Measurements from ENCODE around the gene ADD1. TPM values are rescaled to one million over a fixed set of nuclear protein-coding genes. Genes with fewer than 3 reads are reported as not detected.
"Not testable (repeated sequence)": the region's sequence is repeated elsewhere in the genome, so short reads cannot be mapped to it uniquely, and the experiment has no call there.

Gene ADD1
- total and polyA plus RNA-seq, 7 donors, result 124 to 224 (median 176) TPM

- no peak overlapping the region for H3K4me3 ChIP-seq
- WGBS, 3 donors, result 89 to 94% (median 92%) methylated on average over 6 of the region's 6 CpGs
- ATAC-seq (peak in 1 of 4 donors; percentile 30), DNase-seq (no peak)
- H3K9me3 ChIP-seq, result no peaks in the 10 kb centered on the region
- H3K27ac ChIP-seq, result no peak overlapping the region
- H3K4me1 ChIP-seq, result no peaks in the 10 kb centered on the region
- intact Hi-C loops (cut with DNase I), result no loop called here
- TF ChIP-seq, protein P1, sequence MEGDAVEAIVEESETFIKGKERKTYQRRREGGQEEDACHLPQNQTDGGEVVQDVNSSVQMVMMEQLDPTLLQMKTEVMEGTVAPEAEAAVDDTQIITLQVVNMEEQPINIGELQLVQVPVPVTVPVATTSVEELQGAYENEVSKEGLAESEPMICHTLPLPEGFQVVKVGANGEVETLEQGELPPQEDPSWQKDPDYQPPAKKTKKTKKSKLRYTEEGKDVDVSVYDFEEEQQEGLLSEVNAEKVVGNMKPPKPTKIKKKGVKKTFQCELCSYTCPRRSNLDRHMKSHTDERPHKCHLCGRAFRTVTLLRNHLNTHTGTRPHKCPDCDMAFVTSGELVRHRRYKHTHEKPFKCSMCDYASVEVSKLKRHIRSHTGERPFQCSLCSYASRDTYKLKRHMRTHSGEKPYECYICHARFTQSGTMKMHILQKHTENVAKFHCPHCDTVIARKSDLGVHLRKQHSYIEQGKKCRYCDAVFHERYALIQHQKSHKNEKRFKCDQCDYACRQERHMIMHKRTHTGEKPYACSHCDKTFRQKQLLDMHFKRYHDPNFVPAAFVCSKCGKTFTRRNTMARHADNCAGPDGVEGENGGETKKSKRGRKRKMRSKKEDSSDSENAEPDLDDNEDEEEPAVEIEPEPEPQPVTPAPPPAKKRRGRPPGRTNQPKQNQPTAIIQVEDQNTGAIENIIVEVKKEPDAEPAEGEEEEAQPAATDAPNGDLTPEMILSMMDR (IDR thresholded peaks at IDR 0.05), result no peak
- no peaks in the 10 kb centered on the region for H3K27me3 ChIP-seq (ENCODE audit: insufficient read depth in 3 of 3, low read length in 2 of 3)
- peaks cover 3 to 100% of the 10 kb centered on the region in 2 donors for H3K36me3 ChIP-seq (ENCODE audit: insufficient read depth in 1 of 2, low read depth in 1 of 2)
Observed at GRCh38 chr4:2913168-2913567, 69.5 kb downstream of the ADD1 start.

DNA sequence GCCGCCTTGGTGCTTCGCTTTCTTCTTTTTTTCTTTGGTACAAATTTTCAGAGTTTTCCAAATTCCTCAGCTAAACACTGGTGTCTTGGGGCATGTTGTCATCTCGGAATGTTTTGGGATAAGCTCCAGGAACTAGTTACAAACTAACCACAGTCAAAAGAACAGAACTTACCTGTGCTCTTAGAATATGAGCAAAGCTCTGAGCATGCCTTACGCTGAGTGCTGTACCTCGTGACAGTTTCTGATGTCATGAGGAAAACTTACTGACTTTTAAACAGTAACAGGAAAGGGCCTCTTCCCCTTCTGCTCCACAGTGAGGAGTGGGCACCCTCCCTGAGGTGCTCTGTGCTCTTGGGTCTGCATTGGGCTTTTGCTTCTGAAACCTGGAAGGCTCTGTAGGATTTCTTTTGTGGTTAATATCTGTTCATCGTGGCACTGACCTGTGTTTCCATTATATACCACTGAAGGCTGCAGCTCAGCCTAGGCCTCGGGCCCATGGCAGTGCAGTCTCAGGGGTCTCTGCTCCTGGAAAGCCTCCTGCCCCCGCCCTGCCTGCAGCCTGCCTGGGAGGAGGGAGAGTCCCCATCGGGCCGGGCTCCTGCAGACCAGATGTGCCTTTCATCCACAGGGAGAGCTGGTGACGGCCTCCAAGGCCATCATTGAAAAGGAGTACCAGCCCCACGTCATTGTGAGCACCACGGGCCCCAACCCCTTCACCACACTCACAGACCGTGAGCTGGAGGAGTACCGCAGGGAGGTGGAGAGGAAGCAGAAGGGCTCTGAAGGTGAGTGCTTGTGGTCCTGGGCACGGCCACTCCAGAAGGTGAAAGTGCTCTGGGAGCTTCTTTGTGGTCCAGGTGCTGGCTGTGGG lies 70.8 kb downstream of the ADD1 start:
- WGBS, 3 donors, result 85 to 90% (median 90%) methylated on average over 16 of the region's 16 CpGs
- Histone ChIP-seq H3K4me1 (no peaks in the 10 kb centered on the region), H3K9me3 (no peaks in the 10 kb centered on the region), H3K27me3 (ENCODE audit: insufficient read depth in 3 of 3, low read length in 2 of 3) (no peaks in the 10 kb centered on the region), H3K27ac (no peak overlapping the region), H3K36me3 (ENCODE audit: insufficient read depth in 1 of 2, low read depth in 1 of 2) (peaks cover 0 to 94% of the 10 kb centered on the region in 2 donors), H3K4me3 (no peak overlapping the region)
- ATAC-seq (no peak), DNase-seq (no peak)
- intact Hi-C loops (cut with DNase I), result no loop called here
- TF ChIP-seq, protein P1 (IDR thresholded peaks at IDR 0.05), result no peak

DNA sequence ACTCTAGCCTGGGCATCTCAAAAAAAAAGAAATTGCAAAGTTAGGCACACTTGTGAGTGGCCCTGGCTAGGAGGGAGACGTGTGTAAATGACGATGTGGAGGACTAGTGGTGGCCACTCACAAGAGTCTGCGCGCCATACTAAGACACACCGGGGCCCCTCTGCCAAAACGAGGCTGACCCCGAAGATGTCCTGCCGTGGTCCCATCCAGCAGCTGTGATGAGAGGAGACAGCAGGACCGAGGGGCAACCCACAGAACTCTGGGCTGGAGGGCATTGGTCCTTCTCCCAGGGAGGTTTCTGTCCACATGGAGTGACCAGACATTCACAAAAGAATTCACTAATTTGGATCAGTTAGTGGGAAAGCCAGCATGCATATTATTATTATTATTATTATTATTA lies 72.1 kb downstream of the ADD1 start:
- Histone ChIP-seq H3K27me3 (ENCODE audit: insufficient read depth in 3 of 3, low read length in 2 of 3) (no peaks in the 10 kb centered on the region), H3K9me3 (no peaks in the 10 kb centered on the region), H3K4me3 (no peak overlapping the region), H3K27ac (no peak overlapping the region), H3K36me3 (ENCODE audit: insufficient read depth in 1 of 2, low read depth in 1 of 2) (peaks cover 0 to 81% of the 10 kb centered on the region in 2 donors), H3K4me1 (no peaks in the 10 kb centered on the region)
- DNase-seq (no peak), ATAC-seq (no peak)
- TF ChIP-seq, protein P1 (IDR thresholded peaks at IDR 0.05), result no peak
- intact Hi-C loops (cut with DNase I), result no loop called here
- WGBS, 3 donors, result 85 to 89% (median 86%) methylated on average over 9 of the region's 9 CpGs

- ATAC-seq; H3K27ac ChIP-seq; DNase-seq; intact Hi-C loops (cut with DNase I); H3K4me1 ChIP-seq; H3K27me3 ChIP-seq (ENCODE audit: insufficient read depth in 3 of 3, low read length in 2 of 3); H3K9me3 ChIP-seq; H3K4me3 ChIP-seq: not testable (repeated sequence)
- WGBS, 3 donors, result 96 to 100% (median 99%) methylated on average over 2 of the region's 2 CpGs
- H3K36me3 ChIP-seq (ENCODE audit: insufficient read depth in 1 of 2, low read depth in 1 of 2), result peaks cover 0 to 74% of the 10 kb centered on the region in 2 donors
Observed at GRCh38 chr4:2916696-2917095, 73.1 kb downstream of the ADD1 start.

DNA sequence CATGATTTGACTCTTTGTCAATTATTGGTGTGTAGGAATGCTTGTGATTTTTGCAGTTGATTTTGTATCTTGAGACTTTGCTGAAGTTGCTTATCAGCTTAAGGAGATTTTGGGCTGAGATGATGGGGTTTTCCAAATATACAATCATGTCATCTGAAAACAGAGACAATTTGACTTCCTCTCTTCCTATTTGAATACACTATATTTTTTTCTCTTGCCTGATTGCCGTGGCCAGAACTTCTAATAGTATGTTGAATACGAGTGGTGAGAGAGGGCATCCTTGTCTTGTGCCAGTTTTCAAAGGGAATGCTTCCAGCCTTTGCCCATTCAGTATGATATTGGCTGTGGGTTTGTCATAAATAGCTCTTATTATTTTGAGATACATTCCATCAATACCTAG lies 74.7 kb downstream of the ADD1 start:
- WGBS, 3 donors, result 72 to 84% (median 75%) methylated on average over 2 of the region's 2 CpGs
- H3K36me3 ChIP-seq (ENCODE audit: insufficient read depth in 1 of 2, low read depth in 1 of 2), result peaks cover 0 to 74% of the 10 kb centered on the region in 2 donors
- intact Hi-C loops (cut with DNase I); H3K4me1 ChIP-seq; H3K9me3 ChIP-seq; H3K27ac ChIP-seq; H3K4me3 ChIP-seq; H3K27me3 ChIP-seq (ENCODE audit: insufficient read depth in 3 of 3, low read length in 2 of 3); ATAC-seq; DNase-seq: not testable (repeated sequence)

DNA sequence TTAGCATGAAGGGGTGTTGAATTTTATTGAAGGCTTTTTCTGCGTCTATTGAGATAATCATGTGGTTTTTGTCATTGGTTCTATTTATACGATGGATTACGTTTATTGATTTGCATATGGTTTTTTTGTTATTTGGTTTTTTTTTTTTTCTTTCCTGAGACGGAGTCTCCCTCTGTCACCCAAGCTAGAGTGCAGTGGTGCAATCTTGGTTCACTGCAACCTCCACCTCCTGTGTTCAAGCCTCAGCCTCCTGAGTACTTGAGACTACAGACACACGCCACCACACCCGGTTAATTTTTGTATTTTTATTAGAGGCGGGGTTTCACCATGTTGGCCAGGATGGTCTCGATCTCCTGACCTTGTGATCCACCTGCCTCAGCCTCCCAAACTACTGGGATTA lies 75.1 kb downstream of the ADD1 start:
- H3K4me3 ChIP-seq; H3K27ac ChIP-seq; H3K27me3 ChIP-seq (ENCODE audit: insufficient read depth in 3 of 3, low read length in 2 of 3); H3K4me1 ChIP-seq; DNase-seq; ATAC-seq; H3K9me3 ChIP-seq; intact Hi-C loops (cut with DNase I): not testable (repeated sequence)
- 95 to 97% (median 96%) methylated on average over 8 of the region's 8 CpGs for WGBS, 3 donors
- peaks cover 0 to 74% of the 10 kb centered on the region in 2 donors for H3K36me3 ChIP-seq (ENCODE audit: insufficient read depth in 1 of 2, low read depth in 1 of 2)

GRCh38 chr4:2922453-2923101 lies 78.9 kb downstream of the ADD1 start:
- DNase-seq; H3K4me1 ChIP-seq; ATAC-seq; intact Hi-C loops (cut with DNase I); H3K27me3 ChIP-seq (ENCODE audit: insufficient read depth in 3 of 3, low read length in 2 of 3); H3K4me3 ChIP-seq; H3K9me3 ChIP-seq; H3K27ac ChIP-seq: not testable (repeated sequence)
- 55 to 69% (median 55%) methylated on average over 7 of the region's 7 CpGs for WGBS, 3 donors
- H3K36me3 ChIP-seq (ENCODE audit: insufficient read depth in 1 of 2, low read depth in 1 of 2), result peaks cover 6 to 74% of the 10 kb centered on the region in 2 donors
